CD4-positive, alpha-beta T cell treated with Interleukin-4 for 1 hour (primary cell): ENCODE measurements around the gene FUT9.

Experiments
- DNase-seq, 2 donors: peaks; one replicate each; pipeline ENCODE4 v3.0.0-alpha.2; 2020 to 2022

The FUT9 gene

DNA sequence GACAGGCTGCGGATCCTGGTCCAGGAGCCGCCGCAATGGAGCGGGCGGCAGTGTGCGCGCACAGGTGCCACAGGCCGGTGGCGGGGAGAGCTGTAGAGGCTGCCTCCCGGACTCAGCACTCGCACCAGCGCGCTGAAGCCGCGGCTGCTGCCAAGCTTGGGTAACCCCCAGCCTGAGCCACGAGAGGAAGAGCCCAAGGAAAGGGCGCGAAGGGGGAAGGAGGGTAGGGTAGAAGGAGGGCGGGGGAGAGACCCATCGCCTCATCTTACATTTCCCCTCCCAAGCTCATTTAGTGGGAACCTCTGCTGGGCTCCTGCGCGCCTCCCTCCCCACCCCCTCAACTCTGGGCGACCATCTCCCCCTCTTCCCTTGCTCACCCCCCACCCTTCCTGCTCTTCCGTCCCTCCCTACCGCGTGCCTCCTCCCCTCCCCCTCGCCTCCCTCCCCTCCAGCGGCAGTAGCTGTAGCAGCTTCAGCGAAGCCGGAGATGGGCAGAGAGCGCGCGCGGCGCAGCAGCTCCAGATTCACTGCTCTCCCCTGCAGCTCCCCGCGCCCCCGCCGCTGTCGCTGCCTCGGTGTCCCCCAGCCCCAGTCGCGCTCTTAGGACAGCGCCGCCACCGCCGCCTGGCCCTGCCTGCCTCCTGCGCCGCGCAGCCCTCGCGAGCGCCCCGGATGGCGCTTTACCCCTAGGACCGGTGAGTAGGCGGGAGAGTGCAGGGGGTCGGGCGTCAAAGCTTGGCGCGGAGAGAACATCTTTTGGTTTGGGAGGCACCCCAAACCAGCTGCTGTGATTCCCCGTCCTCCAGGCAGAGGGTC is at the start of gene FUT9:
FUT9 (plus strand) TSS at position 457 of the 816 bp plus-strand sequence. CDS start 187,182 bp downstream, outside the sequence.
- no peak for DNase-seq

GRCh38 chr6:95967594-95967993 is 48.2 kb upstream of the FUT9 start:
- no peak for DNase-seq

GRCh38 chr6:95973976-95974375 is 41.8 kb upstream of the FUT9 start:
- no peak for DNase-seq

DNA sequence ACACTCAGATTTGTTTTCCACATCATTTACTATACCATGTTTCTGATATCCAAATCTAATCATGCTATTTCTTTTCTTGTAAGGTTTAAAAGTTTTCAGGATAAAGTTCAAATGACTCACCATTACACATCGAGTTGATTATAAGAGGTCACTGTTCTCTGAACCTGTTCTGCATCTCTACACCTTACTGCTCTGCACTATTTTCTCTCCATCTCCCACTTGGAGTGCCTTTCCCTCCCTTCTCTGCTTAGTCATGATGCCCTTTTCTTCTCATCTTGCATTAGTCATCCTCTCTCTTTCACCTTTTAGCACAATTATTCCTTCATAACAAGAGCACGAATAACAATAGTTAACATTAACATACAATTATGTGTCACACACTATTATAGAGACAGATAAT is 37.5 kb upstream of the FUT9 start:
- DNase-seq = no peak

DNA sequence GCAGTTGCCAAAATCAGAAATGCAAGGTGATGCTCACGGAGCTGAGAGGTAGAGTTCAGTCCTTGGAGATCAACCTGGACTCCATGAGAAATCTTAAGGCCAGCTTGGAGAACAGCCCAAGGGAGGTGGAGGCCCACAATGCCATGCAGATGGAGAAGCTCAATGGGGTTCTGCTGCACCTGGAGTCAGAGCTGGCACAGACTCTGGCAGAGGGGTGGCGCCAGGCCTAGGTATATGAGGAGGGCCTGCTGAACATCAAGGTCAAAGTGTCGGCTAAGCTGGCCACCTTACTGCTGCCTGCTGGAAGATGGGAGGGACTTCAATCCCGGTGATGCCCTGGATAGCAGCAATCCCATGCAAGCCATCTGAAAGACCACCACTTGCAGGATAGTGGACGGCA is 23.9 kb upstream of the FUT9 start:
- no peak for DNase-seq

GRCh38 chr6:95994151-95994550 is 21.6 kb upstream of the FUT9 start:
- no peak for DNase-seq

GRCh38 chr6:95998133-95998532 is 17.6 kb upstream of the FUT9 start:
- DNase-seq = no peak

DNA sequence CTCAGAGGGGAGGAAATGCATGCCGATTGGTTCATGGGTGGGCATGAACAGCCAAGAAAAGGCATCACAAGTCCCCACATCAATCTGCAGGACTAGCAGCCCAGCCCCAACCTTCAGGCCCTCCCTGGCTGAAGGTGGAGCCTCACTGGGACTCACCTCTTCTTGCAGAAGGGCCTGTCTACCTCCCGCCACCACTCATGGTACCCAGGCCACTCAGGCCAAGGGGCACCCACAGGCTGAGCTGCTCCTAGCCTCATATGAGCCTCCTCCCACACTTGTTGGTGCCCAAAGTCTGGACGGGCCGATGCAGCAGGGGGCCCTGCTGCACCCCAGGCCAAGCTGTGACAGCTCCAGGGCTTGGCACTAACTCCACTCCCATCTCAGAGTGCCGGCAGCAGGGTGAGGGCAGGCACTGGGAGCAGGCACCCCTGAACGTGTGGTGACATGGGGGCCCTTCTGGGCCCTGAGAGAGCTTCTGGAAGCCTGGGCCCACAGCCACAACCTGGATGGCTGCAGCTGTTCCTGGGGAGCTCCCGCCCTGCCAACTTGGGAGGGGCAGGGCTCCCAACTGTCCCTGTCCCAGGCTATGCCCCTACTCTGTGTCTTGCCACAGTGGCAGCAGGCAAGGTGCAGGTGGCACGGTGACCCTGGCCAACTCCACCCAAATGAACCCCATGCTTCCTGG is 13.7 kb upstream of the FUT9 start:
- DNase-seq = no peak

DNA sequence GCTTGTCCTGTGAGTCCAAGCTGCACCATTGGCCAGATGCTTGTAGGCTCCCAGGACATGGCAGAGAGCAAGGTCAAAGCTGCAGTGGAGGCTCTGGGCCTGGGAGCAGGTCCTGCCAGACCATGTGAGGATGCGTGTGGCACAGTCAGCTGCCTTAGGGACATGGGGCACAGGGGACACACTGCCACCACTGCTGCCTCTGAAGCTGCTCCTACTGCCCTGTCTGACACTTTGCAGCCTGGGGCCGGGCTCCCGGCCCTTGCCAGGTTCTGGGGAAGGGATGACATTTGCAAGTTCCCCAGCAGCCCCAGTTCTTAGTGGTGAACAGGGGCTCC is 13.2 kb upstream of the FUT9 start:
- no peak for DNase-seq

- DNase-seq = no peak
Observed at GRCh38 chr6:96002912-96003311, 12.9 kb upstream of the FUT9 start.

GRCh38 chr6:96007663-96008062 is 8.1 kb upstream of the FUT9 start:
- DNase-seq = no peak

DNA sequence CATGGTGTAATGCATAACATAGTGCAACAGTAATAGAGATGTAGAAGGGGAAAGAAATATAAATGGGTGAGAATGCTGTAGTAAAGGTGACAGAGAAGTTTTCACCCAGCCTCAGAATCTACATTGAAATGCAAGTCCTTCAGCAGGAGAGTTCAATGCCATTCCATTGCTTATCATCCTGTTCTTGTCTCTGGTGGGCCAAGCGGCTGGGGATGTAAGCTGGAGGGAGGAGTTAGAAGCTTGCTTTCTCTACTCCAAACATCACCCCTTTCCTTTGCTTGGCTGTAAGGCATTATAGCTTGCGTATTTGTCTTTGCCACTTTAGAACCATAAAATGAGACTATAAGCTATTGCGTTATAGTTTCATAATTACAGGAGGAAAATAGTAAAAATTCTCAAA is 2.2 kb upstream of the FUT9 start:
- DNase-seq = no peak

DNA sequence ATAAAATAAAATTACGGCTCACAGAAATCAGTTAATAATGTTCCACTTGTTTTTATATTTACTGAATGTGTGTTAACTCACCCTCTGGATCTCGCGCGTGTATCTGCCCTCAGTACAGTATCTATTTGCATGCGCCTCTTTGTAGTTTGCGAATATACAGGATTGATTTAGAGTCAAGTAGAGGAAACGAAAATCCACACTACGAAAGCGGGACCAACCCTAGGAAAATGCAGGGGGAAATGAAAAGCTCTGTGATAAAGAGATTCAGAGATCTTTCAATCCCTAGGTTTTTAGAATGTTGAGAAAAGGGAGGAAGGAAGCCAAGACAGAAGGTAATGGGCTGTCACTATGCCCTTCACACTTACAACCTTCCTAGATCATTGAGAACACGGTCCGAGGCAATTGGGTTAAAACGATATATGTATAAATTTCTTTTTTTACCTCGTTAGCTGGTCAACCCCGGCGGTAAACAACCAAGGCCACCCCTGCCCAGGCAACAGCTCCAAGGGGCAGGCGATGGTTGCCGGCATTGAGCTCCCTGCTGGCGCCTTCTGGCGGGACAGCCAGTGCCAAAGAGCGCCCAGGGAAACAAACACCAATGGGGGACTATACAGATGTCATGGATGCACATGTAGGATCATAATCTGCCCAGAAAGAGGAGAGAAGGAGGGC is 792 bp upstream of the FUT9 start:
- DNase-seq = no peak

- no peak for DNase-seq
Observed at GRCh38 chr6:96016334-96017069, 728 bp downstream of the FUT9 start.

- no peak for DNase-seq
Observed at GRCh38 chr6:96017070-96017359, 1.2 kb downstream of the FUT9 start.

DNA sequence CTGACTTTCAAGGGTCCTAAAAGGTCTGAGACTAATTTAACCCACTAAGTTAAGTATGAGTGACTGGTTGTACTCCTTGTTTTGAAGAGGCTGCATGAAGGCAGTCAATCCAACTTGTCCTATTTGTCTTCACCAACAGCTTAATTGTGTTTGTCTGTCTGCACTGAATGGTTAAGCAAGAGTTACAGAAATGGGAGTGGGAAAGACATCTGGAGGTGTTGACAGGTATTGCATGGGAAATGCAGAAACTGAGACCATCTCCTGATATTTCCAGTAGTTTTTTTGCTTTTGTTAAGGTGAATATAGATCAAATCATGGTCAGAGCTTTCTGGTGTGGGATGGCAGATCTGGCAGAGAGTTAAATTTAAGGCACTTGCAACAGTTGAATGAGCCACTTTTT is 6.5 kb downstream of the FUT9 start:
- no peak for DNase-seq

DNA sequence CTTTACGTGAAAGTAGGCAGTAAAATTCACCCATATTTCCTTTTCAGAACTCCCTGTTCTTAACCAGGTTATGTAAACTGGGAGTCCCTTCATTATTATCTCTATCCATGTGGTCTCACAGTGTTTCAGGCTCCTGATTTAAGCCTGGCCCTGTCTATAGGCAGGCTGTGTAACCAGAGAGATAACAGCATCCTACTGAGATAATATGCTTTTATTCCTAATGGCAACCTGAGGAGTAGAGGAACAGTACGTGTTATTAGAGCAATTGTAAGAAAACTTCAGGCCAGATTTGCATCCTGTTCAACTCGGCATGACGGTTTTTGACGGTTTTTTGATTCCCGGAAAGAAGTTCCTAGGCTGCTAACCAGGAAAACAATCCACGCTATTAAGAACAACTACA is 16.9 kb downstream of the FUT9 start:
- DNase-seq = no peak

- DNase-seq = no peak
Observed at GRCh38 chr6:96051555-96051954, 35.8 kb downstream of the FUT9 start.

GRCh38 chr6:96058082-96058481 is 42.3 kb downstream of the FUT9 start:
- no peak for DNase-seq

DNA sequence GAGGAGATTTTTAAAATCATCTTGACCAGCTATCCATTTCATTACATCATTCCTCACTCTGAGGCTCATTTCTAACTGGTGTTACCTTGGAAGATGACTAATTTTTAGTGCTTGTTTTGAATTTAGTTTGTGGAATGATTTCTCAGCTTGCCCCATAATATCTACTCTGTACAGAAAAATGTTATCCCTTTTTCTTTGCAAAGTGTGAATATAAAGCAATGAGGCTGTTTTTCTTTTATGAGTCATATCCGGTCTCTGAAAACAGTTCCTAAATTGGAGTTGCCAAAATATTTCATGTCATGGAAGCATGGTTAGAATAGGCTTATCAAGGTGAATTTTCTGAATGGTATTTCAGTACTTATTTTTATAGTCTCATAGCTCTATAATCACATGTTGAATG is 43.8 kb downstream of the FUT9 start:
- DNase-seq = no peak

GRCh38 chr6:96060249-96060648 is 44.5 kb downstream of the FUT9 start:
- DNase-seq = no peak

GRCh38 chr6:96065213-96065612 is 49.4 kb downstream of the FUT9 start:
- no peak for DNase-seq

GRCh38 chr6:96066376-96066775 is 50.6 kb downstream of the FUT9 start:
- no peak for DNase-seq

DNA sequence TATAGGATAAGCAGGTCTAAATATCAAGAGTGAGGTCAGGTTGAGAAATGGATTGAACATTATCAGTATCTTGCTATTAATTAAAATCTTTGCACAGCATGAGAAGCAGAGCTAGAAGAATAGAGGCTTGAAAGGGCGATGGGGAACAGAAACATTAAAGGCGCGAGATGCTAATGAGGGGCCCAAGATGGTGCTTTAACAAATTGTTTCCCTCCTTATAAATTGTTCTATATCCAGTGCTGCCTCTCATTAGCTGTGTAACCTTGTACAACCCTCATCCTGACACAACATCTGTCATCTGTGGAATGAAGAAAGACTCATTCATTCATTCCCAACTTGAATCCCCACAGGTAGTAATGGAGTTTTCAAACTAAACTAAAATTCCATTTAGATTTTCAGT is 57.8 kb downstream of the FUT9 start:
- DNase-seq = no peak
